PFSK-1 (cell line): Measurements from ENCODE around the gene LRMDA.

ENCODE experiments used
- POLR2AphosphoS5 ChIP-seq: IDR thresholded peaks from 2 replicates; pipeline ENCODE4 v1.6.1; 2012; ENCODE audit warnings: low read depth, mild to moderate bottlenecking, control low read depth, low read length, moderate library complexity
- SIN3A ChIP-seq: IDR thresholded peaks from 2 replicates; pipeline ENCODE4 v1.6.1; 2012; ENCODE audit warnings: mild to moderate bottlenecking, low read length, moderate library complexity, borderline replicate concordance; ENCODE audit not compliant: insufficient read depth
- TAF1 ChIP-seq: IDR thresholded peaks from 2 replicates; pipeline ENCODE4 v1.6.1; 2012; ENCODE audit warnings: low read length, control low read depth, borderline replicate concordance; ENCODE audit not compliant: insufficient read depth

DNA sequence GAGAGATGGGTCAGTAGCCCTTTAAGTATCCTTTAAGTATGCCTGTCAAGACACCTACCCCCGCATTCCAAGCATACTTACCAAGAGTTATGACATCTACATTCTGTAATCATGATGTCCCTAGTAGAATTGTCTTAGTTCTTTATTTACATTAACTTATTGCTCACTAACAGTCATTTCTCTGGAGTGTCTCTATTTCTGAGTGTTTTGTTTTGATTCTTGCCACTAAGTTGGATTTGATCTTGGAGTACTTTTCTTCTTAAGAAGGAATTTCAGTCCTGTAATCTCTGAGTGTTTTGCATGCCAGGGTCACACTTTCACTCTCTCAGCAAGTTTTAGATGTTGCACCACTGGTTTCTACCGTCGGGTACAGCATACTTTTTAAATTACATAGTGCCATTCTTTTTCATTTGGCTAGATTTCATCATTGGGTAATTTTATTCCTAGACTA lies 1152.3 kb downstream of the LRMDA start:
- no peak for TF ChIP-seq SIN3A
- TF ChIP-seq POLR2AphosphoS5: no peak
- TF ChIP-seq TAF1: no peak
